ENCODE data around the gene CFHR3. TPM values are rescaled to one million over a fixed set of nuclear protein-coding genes. Genes with fewer than 3 reads are reported as not detected.

The CFHR3 gene
- total RNA-seq: not detected

DNA sequence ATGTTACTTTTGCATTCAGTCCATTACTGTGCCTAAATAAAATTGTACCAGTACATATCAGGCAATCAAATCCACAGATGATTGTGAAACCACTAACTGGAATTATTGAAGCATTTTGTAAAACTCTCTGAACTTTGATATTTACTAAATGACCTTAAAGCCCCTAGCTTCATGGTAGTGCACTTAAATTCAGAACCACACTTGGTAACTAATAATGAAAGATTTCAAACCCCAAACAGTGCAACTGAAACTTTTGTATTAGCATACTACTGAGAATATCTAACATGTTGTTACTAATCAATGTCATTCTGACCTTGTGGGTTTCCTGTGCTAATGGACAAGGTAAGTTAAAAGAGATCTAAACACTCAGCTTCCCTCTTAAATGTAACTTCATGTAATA lies at the start of gene CFHR3:
TSS of gene CFHR3 (plus strand) at position 238 of the 400 bp plus-strand sequence. CDS start at position 285, 47 bp downstream.

GRCh38 chr1:196819531-196819930 lies 44.9 kb downstream of the CFHR3 start, which contains the start of gene CFHR1:
CFHR1 (plus strand) TSS chr1:196819731; CDS start chr1:196819845, 114 bp downstream.

Other genes with a start within 250 kb of the CFHR3 start
- gene KCNT2, start 166.4 kb upstream of the CFHR3 start, total RNA-seq: 32.8 TPM
- 12.2 TPM for gene CFH, start 122.8 kb upstream of the CFHR3 start, total RNA-seq
- 2.5 TPM for gene CFHR1, start 44.9 kb downstream of the CFHR3 start, total RNA-seq
- 0.69 TPM for gene CFHR4, start 113.2 kb downstream of the CFHR3 start, total RNA-seq
- gene CFHR2, start 168.9 kb downstream of the CFHR3 start, total RNA-seq: not detected
- not detected for gene CFHR5, start 202.7 kb downstream of the CFHR3 start, total RNA-seq